NB4 (cell line): Measurements from ENCODE around the gene VPS29.

Experiments used
- CTCF ChIP-seq: IDR thresholded peaks from one replicate; pipeline ENCODE4 v1.5.1; 2012; ENCODE audit warnings: low read depth, low read length
- MAX ChIP-seq: IDR thresholded peaks from 2 replicates; pipeline ENCODE4 v1.6.1; 2011; ENCODE audit warnings: low read depth, low read length
- POLR2A ChIP-seq: IDR thresholded peaks from 2 replicates; pipeline ENCODE4 v1.6.1; 2011; ENCODE audit warnings: mild to moderate bottlenecking; ENCODE audit not compliant: insufficient read length; ENCODE audit errors: extremely low read depth

GRCh38 chr12:110548678-110549077 lies 46.8 kb upstream of the VPS29 start:
- no peak for TF ChIP-seq CTCF
- TF ChIP-seq POLR2A: no peak
- TF ChIP-seq MAX: no peak
